Measurements from ENCODE around the gene TMPRSS12.

Gene TMPRSS12

GRCh38 chr12:50932787-50933280 is 90.1 kb downstream of the TMPRSS12 start:
- no peak for DNase-seq (ENCODE audit: low read depth)
- TF ChIP-seq, protein P1, sequence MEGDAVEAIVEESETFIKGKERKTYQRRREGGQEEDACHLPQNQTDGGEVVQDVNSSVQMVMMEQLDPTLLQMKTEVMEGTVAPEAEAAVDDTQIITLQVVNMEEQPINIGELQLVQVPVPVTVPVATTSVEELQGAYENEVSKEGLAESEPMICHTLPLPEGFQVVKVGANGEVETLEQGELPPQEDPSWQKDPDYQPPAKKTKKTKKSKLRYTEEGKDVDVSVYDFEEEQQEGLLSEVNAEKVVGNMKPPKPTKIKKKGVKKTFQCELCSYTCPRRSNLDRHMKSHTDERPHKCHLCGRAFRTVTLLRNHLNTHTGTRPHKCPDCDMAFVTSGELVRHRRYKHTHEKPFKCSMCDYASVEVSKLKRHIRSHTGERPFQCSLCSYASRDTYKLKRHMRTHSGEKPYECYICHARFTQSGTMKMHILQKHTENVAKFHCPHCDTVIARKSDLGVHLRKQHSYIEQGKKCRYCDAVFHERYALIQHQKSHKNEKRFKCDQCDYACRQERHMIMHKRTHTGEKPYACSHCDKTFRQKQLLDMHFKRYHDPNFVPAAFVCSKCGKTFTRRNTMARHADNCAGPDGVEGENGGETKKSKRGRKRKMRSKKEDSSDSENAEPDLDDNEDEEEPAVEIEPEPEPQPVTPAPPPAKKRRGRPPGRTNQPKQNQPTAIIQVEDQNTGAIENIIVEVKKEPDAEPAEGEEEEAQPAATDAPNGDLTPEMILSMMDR (IDR thresholded peaks at IDR 0.05; ENCODE audit: low read depth, low read length, missing control alignments) = no peak
- H3K4me3 ChIP-seq (ENCODE audit: low read depth, low read length) = no peak overlapping the region
- in situ Hi-C loops (cut with HindIII; ENCODE audit: low sequenced_read_pairs) = loop anchor here (5.0 kb wide), 1 partner anchor 39 kb away; no protein-coding TSS in a partner anchor

DNA sequence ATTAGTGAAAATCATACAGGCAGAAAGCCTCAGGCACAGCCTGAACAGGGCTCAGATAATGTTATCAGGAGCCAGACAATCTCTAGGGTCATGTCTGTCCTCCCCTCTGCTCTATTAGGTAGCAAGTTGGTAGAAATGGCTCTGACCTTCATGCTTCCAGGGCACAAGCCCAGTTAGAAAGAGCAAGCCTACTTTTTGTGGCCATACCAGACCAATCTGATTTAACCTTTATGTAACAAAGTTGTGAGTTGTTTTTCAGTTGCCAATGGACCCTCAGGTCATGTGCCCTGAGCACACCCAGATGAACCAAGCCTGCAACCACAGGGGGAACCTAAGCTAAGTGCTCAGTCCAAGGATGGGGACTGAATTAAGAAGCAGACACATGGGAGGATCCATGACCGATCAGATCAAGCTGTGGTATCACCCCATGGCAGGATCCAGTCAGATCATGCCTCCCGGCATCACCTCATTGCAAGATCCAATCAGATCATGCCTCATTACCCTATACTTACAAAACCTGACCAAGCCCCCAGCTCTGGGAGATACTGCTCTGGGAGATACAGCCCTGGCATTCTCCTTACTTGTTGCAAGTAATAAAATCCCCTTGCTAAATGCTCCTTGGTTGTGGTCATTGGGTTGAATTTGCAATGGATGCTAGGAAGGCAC is 90.9 kb downstream of the TMPRSS12 start:
- DNase-seq (ENCODE audit: low read depth) = no peak
- TF ChIP-seq, protein P1 (IDR thresholded peaks at IDR 0.05; ENCODE audit: low read depth, low read length, missing control alignments) = no peak
- in situ Hi-C loops (cut with HindIII; ENCODE audit: low sequenced_read_pairs) = loop anchor here (5.0 kb wide), 1 partner anchor 39 kb away; no protein-coding TSS in a partner anchor
- no peak overlapping the region for H3K4me3 ChIP-seq (ENCODE audit: low read depth, low read length)

GRCh38 chr12:50934371-50934851 is 91.7 kb downstream of the TMPRSS12 start:
- in situ Hi-C loops (cut with HindIII; ENCODE audit: low sequenced_read_pairs) = loop anchor here (5.0 kb wide), 1 partner anchor 38 kb away; no protein-coding TSS in a partner anchor
- TF ChIP-seq, protein P1 (IDR thresholded peaks at IDR 0.05; ENCODE audit: low read depth, low read length, missing control alignments) = no peak
- no peak overlapping the region for H3K4me3 ChIP-seq (ENCODE audit: low read depth, low read length)
- no peak for DNase-seq (ENCODE audit: low read depth)

- DNase-seq (ENCODE audit: low read depth) = peak; percentile 28
- H3K4me3 ChIP-seq (ENCODE audit: low read depth, low read length) = no peak overlapping the region
- in situ Hi-C loops (cut with HindIII; ENCODE audit: low sequenced_read_pairs) = loop anchor here (5.0 kb wide), 1 partner anchor 37 kb away; no protein-coding TSS in a partner anchor
Measured at GRCh38 chr12:50934981-50935807, 92.5 kb downstream of the TMPRSS12 start.

DNA sequence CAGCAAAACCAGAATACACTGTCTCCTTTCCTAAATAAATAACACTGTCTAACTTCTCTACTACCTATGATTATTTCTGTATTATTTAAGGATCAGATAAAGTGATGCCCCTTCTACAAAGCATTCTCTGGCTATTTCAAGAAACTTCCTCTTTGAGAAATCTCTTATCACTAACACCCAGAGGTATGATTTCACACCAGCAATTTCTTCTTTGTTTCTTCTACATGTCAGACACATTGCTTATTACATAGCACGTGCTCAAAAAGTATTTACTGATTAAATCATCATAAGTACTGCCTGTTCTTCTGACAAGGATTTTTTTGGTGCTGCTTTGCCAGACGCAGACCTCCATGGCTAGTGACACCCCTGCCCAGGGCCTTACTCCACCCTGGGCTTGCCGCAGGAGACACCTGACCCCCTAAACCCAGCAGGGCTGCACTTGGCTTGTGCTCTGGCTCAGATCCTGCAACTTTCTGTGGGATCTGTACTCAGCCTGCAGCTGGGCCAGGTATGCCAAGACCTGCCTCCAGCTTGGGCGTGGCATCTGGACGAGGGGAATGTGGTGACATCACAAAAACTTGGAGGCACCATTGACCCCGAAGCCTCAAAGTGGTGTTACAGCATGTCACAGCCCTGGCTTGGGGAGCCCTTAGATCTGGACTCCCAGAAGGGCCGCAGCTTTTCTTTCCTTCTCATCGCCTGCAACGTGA is 94.2 kb downstream of the TMPRSS12 start:
- in situ Hi-C loops (cut with HindIII; ENCODE audit: low sequenced_read_pairs) = no loop called here
- TF ChIP-seq, protein P1 (IDR thresholded peaks at IDR 0.05; ENCODE audit: low read depth, low read length, missing control alignments) = no peak
- no peak for DNase-seq (ENCODE audit: low read depth)
- H3K4me3 ChIP-seq (ENCODE audit: low read depth, low read length) = no peak overlapping the region

More at GRCh38 chr12:50934981-50935807, 92.5 kb downstream of the TMPRSS12 start:
- TF ChIP-seq, protein P1 (IDR thresholded peaks at IDR 0.05; ENCODE audit: low read depth, low read length, missing control alignments) = no peak
